ENCODE results near the gene TTC38.
"Not testable (repeated sequence)": the region's sequence is repeated elsewhere in the genome, so short reads cannot be mapped to it uniquely, and the experiment has no call there.

Gene TTC38

DNA sequence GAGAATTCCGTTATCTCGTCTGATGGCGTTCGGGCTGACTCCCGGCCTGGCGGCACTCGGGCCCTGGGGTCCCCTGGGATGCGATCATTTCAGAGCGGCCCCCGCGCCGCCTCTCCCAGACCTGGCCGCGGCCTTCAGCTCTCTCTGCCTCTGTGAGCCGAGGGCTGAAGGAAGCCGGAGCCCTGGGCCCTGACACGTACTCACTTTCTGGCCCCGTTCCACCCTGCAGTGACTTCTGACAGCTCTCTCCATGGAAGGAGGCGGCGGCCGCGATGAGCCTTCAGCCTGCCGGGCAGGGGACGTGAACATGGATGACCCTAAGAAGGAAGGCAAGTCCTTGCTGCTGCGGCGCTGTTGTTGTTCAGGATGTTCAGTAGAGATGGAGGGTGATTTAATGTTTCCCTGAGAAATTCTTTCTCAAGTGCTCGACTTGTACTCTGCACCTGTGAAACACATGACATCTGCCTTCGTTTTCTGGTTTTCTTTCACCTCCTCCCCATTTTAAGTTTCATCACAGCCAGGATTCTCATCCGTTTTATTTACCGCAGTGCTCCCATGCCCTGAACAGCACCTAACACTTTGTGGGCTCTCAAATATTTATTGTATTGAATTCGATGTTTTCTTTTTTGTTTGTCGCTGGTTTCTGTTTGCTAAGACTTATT, 29.5 kb downstream of the TTC38 start:
- peak; percentile 41 for DNase-seq

DNA sequence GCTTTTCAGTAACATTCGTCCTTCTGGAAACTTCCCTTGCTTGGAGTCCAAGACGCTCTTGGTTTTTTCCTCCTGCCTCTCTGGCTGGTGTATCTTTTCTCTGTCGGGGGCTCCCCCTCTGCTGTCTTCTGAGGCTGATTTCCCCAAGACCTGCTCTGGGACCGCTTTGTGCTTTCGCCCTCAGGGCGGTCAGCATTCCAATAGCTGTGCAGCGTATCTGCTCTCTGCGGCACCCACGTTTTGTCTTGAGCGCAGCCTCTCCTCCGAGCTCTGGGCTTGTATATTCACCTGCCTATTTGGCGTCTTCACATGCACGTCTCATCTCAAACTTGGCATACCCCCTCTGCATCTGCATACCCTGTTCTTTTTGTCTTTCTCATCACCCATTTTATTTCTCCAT, 31.3 kb downstream of the TTC38 start:
- DNase-seq, result no peak

DNA sequence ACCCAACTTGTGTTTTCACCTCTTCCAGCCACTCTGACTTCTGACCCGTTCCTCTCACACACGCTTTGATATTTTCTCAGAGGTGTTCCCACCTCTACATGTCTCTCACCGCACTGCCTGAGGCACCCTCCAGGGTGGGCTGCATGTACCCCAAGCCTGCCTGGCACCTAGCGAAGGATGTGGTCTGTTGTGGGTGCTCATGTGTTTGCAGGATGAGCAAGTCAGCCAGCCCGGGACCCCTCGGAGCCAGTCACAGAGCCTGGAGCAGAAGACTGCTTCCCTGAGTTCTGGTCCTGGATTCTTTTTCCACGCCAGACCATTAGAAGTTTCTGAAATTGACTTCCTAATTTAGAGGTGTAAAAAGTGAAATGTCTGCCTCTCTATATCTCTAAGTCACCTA, 32.7 kb downstream of the TTC38 start:
- no peak for DNase-seq

DNA sequence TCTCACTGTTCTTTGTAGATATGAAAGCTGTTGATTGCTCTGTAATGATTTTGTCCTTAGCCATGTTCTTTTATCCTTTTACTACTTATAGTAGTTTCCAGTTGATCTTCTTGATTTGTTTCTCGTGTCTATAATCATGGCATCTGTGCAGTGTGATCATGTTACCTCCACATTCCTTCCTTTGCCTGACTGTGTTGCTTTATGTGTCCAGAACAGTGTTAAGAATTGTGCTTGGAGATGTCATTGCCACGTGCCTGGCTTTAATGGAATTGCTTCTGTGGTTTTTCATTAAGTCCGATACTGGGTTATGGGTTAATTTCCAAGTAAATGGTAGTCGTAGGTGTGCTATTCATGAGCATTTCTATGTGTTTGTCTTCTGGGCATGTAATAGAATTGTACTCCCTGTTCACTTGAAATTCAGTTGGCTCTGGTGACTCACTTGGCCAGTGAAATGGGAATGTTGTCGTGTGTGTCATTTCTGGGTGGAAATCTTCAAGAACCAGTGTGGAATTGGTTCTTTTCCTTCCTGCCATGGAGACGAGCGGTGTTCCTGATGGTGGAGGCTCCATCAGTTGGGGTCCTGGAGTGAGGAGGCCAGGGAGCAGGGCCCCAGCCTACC, 35.6 kb downstream of the TTC38 start:
- no peak for DNase-seq

DNA sequence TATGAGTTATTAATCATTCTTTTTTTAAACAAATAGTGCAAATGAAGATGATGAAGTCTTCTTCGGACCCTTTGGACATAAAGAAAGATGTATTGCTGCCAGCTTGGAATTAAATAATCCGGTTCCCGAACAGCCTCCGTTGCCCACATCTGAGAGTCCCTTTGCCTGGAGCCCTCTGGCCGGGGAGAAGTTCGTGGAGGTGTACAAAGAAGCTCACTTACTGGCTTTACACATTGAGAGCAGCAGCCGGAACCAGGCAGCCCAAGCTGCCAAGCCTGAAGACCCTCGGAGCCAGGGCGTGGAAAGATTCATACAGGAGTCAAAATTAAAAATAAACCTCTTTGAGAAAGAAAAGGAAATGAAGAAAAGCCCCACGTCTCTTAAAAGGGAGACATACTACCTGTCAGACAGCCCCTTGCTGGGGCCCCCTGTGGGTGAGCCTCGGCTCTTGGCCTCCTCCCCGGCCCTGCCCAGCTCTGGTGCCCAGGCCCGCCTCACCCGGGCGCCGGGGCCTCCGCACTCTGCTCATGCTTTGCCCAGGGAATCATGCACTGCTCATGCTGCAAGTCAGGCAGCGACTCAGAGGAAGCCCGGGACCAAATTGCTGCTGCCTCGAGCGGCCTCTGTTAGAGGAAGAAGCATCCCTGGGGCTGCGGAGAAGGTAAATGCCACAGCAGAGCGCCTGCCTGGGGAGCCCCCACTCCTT, 40.6 kb downstream of the TTC38 start:
- DNase-seq, result no peak

DNA sequence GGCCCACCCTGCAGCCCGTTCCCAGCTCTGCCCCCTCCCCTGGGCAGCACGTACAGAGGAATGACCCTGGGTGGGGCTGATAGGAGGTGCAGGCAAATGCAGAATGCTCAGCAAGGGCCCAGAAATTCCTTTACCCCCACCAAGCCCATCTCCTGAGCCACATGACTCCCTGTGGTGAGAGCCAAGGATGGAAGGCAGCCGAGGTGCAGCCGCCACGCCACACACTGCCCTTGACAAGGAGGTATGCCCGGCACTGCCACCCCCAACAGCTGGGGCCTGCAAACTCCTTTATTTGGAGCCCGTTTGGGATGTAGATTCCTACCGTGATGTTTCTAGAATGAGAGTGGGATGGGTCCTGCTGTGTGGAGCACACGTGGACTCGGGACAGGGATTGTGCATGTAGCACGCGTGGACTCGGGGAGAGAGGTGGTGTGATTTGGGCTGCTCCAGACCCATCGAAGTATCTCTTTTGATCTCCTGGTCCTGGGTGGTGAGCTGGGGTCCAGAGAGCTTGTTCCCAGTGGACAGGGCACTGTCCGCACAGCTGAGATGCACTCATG, 41.8 kb downstream of the TTC38 start:
- no peak for DNase-seq

DNA sequence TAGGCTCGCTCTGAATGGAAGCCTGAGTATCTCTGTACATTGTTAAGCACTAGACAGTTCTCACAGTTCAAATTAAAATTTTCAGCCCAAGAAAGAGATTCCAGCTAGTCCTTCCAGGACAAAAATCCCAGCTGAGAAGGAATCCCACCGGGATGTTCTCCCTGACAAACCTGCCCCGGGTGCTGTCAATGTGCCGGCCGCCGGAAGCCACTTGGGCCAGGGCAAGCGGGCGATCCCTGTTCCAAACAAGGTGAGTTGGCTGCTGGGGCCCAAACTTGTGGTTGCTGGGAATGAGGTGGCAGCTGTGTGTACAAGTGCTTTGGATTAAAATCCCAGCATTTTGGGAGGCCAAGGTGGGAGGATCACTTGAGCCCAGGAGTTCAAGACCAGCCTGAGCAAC, 44.2 kb downstream of the TTC38 start:
- no peak for DNase-seq

DNA sequence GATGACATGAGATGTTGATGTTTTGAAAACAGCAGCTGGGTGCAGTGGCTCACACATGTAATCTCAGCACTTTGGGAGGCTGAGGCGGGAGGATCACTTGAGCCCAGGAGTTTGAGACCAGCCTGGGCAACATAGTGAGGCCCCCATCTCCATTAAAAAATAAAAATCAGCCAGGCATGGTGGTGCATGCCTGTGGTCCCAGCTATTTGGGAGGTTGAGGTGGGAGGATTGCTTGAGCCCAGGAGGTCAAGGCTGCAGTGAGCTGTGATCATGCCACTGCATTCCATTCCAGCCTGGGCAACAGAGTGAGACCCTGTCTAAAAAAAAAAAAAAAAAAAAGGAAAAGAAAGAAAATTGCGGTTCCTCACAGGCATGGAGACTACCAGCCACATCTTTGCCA, 45.0 kb downstream of the TTC38 start:
- not testable (repeated sequence) for DNase-seq

DNA sequence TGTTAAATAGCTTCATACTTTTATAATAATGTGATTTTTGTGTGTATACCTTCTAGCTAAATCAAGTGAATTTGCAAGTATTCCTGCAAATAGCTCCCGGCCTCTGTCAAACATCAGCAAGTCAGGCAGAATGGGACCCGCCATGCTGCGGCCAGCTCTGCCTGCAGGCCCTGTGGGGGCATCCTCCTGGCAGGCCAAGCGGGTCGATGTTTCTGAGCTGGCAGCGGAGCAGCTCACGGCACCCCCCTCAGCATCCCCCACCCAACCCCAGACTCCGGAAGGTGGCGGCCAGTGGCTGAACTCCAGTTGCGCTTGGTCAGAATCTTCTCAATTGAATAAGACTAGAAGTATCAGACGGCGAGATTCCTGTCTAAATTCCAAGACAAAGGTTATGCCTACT, 48.2 kb downstream of the TTC38 start:
- no peak for DNase-seq

DNA sequence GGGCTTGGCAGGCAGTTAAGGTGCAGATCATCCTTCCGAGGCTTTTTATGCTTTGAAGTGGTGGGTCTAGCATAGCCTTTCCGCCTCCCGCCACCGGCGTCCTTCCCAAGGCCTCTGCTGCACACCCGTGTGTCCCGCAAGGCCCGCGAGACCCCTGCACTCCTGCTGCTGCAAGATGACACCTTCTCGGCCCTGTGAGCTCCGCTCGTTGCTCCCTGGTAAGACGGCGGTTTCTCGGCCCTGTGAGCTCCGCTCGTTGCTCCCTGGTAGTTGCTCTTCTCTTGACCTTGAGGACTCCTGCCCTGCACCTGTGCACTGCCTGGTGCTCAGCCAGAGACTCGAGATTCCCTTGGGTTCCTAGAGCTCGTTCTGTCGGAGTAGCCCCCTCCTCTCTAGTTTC, 49.8 kb downstream of the TTC38 start:
- no peak for DNase-seq

DNA sequence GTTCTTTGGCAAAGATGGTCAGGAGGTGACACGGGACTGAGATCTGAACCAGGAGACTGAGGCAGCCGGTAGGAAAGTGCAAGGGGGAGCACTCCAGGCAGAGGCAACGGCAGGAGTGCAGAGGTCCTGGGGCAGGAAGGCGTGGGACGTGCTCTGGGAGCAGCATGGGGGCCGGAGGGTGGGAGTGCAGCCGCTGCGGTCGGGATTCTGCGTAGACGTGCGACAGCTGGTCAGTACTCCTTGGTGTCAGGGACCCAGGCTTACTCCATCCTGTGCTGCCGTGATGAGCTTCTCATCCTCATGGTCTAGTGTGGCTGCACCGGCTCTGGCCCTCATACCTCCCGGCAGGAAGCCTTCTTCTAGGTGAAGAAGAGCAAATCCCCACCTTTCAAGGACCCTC, 50.8 kb downstream of the TTC38 start:
- no peak for DNase-seq

DNA sequence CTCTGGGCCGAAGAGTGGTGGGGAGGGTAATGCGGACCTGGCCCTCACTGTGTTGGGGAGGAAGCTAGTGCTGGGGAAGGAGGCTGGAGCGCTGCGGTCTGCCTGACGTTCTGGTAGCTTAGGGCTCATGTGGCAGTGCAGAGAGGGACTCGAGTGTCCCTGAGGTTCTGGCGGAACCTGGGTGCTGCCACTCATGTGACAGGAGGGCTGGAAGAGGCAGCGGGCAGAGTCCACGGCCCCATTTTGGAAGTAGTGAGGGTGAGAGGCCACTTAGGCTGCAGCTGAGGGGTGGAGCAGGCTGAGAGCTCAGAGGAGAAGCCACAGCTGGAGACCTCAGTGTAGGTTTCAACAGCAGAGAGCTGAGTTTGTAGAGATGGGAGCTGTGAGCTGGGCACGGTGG, 51.5 kb downstream of the TTC38 start:
- DNase-seq, result no peak

DNA sequence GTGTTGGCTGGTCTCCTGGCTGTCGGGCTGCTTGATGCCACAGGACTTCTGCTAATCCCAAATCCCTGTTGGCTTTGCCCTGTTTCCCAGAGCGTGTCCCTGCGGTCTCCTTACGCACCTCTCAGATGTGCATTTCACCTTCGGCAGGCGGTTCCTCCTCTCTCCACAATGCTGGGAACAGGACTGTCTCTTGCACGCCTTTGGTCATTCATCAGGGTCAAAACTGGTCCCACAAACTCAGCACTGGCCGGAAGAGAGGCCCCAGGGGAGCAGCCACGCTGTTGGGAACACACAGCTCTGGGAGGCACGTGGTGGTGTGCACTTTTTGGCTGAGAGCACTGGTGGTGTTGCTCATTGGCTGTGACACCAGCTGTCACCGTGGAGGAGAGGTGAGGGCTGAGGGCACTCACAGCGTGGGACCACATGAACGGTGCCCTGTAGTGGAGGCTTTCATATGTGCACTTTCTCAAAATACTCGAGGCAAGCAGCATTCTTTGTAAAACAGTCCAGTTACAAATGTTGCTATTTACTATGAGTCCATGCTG, 52.4 kb downstream of the TTC38 start:
- no peak for DNase-seq

DNA sequence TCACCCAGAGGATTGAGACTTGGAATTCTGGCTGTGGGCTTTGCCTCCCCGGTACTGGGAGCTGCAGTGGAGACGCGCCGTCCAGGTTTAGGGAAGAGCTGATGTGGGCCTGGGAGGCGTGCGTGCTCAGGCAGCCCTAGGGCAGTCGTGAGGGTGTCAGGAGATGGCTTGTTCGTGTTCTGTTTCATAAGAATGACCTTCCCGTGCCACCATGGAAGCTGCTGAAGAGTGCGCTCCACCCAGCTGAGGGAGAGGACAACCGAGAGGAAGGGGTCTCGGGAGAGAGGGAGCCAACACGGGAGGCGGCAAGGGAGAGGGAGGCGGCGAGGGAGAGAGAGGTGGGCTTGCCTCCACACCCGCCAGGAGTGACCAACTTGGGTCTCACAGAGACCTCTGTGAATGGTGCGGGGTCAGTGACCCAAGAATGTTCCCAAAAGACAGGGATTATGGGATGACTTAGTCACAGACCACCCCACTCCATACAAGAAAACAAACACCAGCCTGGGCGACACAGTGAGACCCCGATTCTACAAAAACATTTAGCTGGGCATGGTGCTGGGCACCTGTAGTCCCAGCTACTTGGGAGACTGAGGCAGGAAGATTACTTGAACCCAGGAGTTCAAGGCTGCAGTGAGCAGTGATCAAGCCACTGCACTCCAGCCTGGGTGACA, 53.0 kb downstream of the TTC38 start:
- no peak for DNase-seq

DNA sequence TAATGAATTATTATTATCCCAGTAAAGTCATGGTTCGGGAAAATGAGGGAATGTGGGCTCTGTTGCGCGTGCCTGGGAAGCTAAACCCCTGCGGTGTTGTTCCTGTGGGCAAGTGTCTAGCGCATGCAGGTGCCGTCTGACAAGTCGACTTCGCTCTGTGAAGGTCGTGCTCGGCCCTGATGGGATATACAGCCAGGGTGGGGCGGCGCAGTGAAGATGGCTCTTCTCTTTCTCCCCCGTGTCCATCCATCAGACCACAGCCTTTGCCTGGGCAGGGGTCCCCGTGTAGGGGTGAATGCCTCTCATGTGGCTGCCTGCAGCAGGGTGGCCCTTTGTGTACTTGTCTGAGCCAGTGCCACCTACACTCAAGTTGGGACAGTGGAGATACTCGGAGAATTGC, 54.9 kb downstream of the TTC38 start:
- no peak for DNase-seq

DNA sequence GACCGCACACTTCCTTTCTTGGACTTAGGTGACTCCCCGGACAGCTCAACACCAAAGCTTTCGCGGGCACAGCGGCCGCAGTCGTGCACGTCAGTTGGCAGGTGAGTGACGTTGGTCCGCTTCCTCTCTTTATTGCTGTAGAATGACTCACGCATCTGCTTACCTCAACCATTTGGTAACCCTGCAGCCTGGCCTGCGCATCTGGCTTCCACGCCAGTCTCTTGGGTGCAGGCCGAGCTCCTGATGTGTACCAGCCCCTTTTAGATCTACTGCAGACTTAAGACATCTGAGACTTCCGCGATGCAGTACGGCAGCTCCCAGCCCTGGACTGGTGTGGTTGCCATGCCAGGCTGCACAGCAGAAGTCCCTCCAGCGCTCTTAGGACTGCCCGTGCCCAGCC, 55.4 kb downstream of the TTC38 start:
- DNase-seq, result no peak

DNA sequence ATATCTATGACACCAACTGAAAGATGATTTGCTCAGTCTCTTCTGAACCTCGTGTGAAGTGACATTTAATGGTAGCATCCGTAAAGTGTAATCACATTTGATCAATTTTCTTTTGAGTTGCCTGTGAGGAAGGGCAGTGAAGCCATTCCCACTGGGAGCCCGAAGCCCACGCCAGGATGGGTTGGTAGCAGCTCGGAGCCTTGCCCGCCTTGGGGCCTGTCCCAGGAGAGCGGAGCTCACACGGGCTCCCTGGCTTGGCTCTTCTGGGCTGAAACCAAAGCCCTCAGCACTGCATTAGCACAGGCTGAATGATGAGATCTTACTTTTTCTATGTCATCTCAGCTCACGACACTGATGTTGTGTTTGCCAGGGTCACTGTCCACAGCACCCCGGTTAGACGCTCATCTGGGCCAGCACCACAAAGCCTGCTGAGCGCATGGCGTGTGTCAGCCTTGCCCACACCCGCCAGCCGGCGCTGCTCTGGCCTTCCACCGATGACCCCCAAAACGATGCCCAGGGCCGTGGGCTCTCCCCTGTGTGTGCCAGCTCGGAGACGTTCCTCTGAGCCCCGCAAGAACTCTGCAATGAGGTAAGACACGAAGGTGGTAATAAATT, 58.4 kb downstream of the TTC38 start:
- no peak for DNase-seq

DNA sequence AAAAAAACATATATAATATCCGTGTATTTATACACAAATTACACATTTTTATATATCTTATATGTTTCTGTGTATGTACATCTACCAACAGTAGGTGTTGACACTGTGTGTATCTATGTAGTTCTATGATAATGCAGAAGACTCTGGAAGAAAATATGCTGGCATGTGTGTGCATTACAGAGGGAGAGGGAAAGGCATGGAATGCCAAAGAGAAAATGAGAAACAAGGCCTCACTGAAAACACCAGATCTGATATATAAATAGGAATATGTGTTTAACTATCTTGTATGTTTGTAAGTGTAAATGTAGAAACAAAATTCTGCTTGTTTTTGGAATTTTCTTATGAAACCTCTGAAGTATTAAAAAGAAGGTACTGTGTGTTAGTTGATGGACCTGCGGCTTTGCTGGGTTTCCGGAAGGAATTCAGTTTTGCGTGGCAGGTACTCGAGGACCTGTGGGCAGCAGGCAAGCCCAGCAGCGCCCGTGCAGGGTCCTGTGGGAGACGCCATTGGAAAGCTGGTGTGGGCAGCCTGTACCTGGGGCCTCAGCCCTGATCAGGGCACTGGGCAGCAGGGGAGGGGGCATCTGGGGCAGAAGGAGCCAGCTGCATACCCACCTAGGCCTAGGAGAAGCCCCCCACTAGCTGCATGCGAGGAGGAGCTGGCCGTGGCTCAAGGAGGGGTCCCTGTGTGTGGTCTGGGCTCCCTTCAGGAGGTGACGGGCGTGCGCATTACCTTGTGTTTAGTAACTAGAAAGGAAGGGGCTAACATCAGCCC, 60.1 kb downstream of the TTC38 start:
- no peak for DNase-seq

DNA sequence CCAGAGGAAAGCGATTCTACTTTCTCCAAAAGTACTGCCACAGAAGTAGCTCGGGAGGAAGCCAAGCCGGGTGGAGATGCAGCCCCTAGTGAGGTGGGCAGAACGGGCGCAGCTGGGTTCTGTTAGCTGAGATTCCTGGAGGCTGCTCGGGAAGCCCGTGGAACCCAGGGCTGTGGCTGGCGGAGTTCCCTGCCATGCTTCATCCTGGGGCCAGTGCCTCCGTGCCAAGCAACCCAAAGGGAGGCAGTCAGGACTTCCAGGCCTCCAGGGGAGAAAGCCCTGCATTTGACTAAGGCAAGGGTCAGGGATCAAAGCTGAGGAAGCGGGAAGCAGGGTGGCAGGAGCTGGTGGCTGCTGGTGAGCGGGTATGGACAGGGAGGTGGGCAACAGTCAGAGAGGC, 61.0 kb downstream of the TTC38 start:
- no peak for DNase-seq

DNA sequence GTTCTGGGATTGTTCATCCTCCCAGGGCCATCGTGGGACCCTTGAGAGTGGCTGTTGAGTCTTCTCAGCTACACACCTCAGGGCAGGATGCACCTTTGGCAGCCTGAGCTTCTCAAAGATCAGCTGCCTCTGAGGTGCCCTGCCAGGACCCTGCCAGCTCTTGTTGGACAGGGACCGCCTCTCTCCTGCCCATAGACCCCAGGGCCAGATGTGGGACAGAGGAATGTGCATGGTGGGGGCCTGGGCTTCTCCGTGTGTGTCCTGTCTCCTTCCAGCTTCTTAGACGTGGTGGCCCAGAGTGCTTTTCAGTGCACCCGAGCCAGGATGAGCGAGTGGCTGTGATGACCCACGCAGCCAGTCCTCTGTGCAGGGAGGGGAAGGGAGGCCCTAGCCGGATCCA, 61.8 kb downstream of the TTC38 start:
- DNase-seq, result no peak

DNA sequence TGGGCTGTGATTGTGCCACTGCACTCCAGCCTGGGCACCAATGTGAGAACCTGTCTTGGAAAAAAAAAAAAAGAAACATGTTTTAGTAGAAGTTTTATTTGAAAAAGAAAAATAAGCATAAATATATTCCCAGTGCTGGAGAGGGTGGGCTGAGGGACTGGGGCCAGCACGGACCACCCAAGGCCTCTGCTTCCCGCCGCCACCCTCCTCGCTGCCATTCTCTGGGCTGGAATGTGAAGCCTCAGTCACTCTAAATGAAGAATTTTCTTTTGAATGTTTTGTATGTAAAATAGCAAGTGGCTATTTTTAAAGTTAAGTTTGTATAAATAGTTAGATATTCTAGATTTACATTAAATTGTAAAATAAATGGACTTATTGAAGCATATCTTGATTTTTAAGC, 62.6 kb downstream of the TTC38 start:
- no peak for DNase-seq

DNA sequence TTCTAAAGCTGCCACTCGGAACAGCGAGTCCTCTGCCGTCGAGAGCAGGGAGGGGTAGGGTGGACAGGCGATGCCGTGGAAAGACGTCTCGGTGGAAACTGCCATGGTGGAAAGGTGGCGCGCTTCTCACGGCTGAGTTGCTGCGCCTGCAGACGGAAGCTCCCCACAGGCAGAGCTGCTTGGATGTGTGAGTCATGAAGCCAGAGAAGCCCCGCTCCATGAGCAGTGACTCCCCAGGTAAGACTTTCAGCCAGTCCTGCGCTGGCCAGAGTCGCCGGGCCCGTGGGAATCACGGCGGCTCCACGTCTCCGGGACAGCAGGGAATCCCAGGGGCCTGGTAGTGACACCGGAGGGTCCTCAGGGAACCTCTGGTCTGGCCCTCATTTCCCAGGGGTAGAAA, 63.7 kb downstream of the TTC38 start:
- no peak for DNase-seq
